C4-2B (cell line): Measurements from ENCODE around the gene DPM2.

Experiments used
- H3K27ac ChIP-seq: fragments of 450-650 bp; 2 replicates; pipeline ENCODE4 v1.5.1; 2017
- ZFX ChIP-seq: fragments of 450-650 bp; IDR thresholded peaks from 2 replicates; pipeline ENCODE4 v1.6.1; 2017
- TF ChIP-seq, protein P1 (sequence below): fragments of 450-650 bp; conservative IDR thresholded peaks from 2 replicates; pipeline ENCODE4 v1.5.1; 2017; ENCODE audit warnings: mild to moderate bottlenecking

The DPM2 gene

DNA sequence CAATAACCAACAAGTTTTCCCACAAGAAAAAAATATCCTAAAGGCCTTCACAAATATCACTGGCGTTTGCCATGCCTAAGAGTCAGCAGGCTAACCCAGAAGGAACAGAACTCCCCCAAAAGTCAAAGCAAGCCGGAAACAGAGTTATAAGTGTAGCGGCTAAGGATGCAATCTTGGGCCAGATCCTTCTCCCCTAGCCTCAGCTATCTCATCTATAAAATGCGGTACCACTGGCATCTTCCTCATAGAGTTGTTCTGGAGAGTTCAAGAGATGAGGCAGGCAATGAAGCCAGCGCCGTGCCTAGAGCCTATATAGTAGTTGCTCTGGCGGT, 632 bp downstream of the DPM2 start:
- TF ChIP-seq, protein P1, sequence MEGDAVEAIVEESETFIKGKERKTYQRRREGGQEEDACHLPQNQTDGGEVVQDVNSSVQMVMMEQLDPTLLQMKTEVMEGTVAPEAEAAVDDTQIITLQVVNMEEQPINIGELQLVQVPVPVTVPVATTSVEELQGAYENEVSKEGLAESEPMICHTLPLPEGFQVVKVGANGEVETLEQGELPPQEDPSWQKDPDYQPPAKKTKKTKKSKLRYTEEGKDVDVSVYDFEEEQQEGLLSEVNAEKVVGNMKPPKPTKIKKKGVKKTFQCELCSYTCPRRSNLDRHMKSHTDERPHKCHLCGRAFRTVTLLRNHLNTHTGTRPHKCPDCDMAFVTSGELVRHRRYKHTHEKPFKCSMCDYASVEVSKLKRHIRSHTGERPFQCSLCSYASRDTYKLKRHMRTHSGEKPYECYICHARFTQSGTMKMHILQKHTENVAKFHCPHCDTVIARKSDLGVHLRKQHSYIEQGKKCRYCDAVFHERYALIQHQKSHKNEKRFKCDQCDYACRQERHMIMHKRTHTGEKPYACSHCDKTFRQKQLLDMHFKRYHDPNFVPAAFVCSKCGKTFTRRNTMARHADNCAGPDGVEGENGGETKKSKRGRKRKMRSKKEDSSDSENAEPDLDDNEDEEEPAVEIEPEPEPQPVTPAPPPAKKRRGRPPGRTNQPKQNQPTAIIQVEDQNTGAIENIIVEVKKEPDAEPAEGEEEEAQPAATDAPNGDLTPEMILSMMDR, result no peak
- TF ChIP-seq ZFX, result no peak
- peak overlapping the region; percentile 84 for H3K27ac ChIP-seq

DNA sequence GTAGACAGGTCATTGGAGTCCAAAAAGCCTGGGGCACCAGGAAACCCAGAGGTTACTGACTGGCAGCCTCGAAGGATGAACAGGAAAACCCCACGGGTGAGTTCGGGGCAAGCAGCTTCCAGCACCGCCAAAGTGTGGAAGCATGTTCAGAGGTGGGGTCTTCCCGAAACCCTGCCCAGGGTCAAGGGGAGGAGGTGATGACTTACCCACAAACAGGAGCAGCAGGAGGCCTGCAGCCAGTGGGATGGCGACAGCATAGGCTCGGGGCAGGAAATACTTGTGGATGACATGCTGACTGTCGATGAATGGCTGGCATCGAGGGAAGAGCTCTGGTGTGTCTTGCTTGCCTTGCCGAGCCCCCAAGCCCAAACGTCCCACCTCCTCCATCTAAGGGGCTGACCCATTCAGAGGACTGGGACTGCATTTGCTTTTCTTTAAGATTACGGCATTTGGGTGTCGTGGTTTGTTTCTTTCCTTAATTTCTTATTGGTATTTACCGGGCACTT, 1.3 kb downstream of the DPM2 start:
- peak overlapping the region; percentile 84 for H3K27ac ChIP-seq
- TF ChIP-seq, protein P1, result no peak
- TF ChIP-seq ZFX, result no peak

DNA sequence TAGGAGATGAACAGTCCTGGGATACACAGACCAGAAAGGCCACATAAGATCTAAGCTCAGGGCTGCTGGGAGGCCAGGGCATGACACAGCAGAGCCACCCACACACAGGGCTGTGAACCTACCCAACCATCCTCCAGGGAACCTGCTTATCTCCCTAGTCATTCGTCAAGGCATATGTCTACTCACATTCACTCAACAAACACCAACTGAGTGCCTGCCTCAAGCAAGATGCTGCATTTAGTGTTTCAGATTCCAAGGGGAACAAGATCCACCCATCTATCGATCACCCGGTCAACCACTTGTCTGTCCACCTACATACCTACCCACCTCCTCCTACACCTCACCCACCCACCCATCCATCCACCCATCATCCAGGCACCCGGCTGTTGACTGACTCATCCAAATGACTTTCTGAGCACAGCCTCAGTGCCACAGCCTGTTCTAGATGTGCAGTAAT, 1.9 kb downstream of the DPM2 start:
- H3K27ac ChIP-seq, result no peak overlapping the region
- no peak for TF ChIP-seq ZFX
- TF ChIP-seq, protein P1, result no peak

DNA sequence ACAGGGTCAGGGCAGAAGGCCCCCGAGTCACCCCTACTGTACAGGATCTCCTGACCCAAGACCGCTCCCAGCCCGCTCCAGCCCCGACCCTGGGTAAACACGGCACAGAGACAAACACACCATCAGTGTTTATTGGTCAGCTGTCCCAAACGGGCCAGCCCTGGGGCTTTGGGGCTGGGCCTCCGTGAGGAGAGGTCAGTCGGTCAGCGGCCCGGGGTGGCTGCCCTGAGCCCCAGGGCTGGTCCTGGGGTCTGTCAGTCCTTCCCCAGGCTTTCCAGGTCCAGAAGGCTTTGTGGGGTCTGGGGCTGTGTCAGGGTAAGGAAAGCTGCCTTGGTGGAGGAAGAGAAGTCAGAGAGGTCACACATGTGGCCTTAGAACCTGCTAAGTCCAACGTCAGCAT, 2.7 kb downstream of the DPM2 start:
- H3K27ac ChIP-seq, result no peak overlapping the region
- TF ChIP-seq, protein P1, result no peak
- no peak for TF ChIP-seq ZFX

DNA sequence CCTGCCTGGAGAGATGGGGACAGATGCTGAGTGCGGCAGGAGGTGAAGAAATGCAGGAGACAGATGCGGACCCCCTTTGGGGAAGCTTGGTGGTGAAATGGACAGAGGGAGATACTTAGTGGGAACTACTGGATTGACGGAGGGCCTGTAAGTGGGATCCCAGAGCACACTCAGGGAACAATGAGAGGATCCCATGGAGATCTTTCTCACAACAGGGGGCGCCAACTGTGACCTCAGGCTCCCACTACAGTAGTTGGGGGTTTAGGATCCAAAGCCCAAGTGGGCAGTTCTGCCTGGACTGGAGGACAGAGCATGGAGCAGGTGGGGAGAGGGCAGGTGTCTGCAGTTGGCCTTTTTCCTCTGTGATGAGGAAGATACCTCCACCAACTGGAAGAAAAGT, 3.4 kb downstream of the DPM2 start:
- H3K27ac ChIP-seq, result no peak overlapping the region
- TF ChIP-seq ZFX, result no peak
- TF ChIP-seq, protein P1, result no peak

DNA sequence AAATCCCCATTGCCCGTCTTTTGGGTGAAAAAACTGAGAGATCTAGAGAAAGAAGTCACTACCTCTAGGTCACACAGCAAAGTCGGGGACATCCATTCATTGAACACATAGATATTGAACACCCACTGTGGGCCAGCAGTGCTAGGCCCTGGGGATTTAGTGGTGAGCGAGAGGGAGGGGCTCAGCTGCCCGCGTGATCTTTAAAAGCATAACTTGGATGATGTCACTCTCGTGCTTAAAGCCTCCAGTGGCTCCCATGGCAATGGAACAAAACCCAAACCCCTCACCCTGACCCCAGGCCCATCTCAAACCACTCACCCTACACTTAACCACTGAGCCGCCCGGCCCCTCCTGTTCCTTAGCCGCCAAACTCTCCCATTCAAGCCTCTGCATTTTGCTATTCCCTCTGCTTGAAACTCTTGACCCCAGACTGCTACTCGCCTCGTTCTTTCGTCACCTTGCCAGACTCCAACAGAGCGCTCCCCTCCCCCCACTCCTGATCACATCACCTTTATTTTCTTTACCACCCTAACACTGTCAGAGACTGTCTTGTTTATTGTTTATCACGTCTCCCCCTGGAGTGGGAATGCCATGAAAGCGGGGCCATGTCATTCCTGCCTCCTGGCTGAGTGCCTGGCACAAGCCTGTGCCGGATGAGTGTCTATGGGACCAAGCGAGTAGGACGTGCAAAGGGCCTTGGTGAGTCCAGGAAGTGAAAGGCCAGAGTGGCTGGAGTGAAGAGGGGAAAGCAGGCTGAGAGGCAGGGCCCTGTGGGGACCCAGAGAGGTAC, 6.4 kb downstream of the DPM2 start:
- TF ChIP-seq, protein P1, result no peak
- no peak for TF ChIP-seq ZFX
- peak overlapping the region; percentile 6 for H3K27ac ChIP-seq

DNA sequence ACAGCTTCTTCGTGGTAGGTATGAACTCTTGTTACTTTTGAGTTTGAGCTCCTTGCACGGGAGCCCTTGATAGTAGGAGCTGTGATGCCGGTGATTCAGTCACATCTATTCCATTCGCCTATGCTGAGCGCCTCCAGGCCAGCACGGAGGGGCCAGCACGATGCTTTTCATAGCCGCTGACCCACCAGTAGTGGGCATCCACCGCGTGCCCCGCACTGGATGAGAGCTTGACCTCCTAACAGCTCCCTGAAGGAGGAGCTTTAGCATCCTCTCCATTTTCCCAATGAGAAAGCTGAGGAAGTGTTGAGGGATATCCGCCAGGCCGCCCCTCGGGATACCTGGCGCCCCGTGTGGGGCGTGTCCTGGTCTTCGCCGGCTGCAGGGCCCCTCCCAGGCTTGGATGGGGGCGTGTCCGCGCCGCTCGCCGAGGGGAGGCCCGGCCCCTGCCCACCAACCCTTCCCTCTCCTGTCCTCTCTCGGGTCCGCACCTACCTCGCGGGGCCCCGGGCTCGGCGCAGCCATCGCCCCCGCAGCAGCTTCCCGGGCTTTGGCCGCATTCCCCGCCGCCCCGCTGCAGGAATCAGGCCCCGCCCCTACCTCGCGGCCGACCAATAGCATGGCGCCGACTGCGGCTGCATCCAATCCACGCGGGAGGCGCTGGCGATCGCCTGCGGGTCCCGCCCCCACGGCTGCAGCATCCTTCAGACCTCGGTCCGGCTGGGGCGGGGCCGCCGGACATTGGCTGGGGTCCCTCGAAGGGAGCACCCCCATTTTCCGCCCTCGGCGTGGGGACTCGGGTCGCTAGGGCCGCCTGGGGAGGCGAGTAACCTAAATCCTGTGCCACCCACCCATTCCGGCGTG, 7.2 kb downstream of the DPM2 start, which contains the start of gene PIP5KL1:
Gene PIP5KL1 (minus strand): TSS at position 547 of the 861 bp plus-strand sequence. CDS start 25 bp downstream, at position 522.
- no peak for TF ChIP-seq ZFX
- TF ChIP-seq, protein P1, result no peak
- peak within 1 kb of the TSS; percentile 6 for H3K27ac ChIP-seq
